GM23338 (cell line): ENCODE measurements around the gene ZNF285. TPM values are rescaled to one million over a fixed set of nuclear protein-coding genes. Genes with fewer than 3 reads are reported as not detected.

ENCODE experiments used
- ATAC-seq: fragments of 200-7000 bp; cut with Tn5 transposase; 3 replicates; pipeline ENCODE4 v1.9.1; 2020
- DNase-seq: peaks from one replicate; pipeline ENCODE4 v3.0.0-alpha.2; 2015; ENCODE audit warnings: low spot score
- H2AFZ ChIP-seq: fragments of 200-600 bp; sonication (generic); 2 replicates; pipeline ENCODE4 v1.8.0; 2016; ENCODE audit warnings: antibody characterized with exemption, mild to moderate bottlenecking, moderate library complexity
- H3F3A ChIP-seq: fragments of 200-600 bp; sonication (generic); replicated peaks from 2 replicates; pipeline ENCODE4 v1.8.0; 2017; ENCODE audit warnings: antibody characterized with exemption, mixed run types, low read depth
- H3K27ac ChIP-seq: fragments of 200-600 bp; sonication (generic); 2 replicates; pipeline ENCODE4 v1.6.1; 2016; ENCODE audit warnings: low read depth
- H3K27me3 ChIP-seq: fragments of 200-600 bp; sonication (generic); 2 replicates; pipeline ENCODE4 v1.8.0; 2016; ENCODE audit warnings: mild to moderate bottlenecking, mixed run types, moderate library complexity; ENCODE audit not compliant: insufficient read depth
- H3K36me3 ChIP-seq: fragments of 200-600 bp; sonication (generic); 2 replicates; pipeline ENCODE4 v1.8.0; 2016; ENCODE audit warnings: mild to moderate bottlenecking; ENCODE audit not compliant: insufficient read depth
- H3K4me1 ChIP-seq: fragments of 200-600 bp; sonication (generic); 2 replicates; pipeline ENCODE4 v1.8.0; 2016; ENCODE audit warnings: mild to moderate bottlenecking, moderate library complexity; ENCODE audit not compliant: insufficient read depth
- H3K4me2 ChIP-seq: fragments of 200-600 bp; sonication (generic); 2 replicates; pipeline ENCODE4 v1.7.1; 2017; ENCODE audit warnings: mixed run types
- H3K4me3 ChIP-seq: fragments of 200-600 bp; sonication (generic); 2 replicates; pipeline ENCODE4 v1.6.1; 2016; ENCODE audit warnings: mixed run types
- H3K79me2 ChIP-seq: fragments of 200-600 bp; sonication (generic); replicated peaks from 2 replicates; pipeline ENCODE4 v1.8.0; 2017; ENCODE audit warnings: mild to moderate bottlenecking; ENCODE audit not compliant: insufficient read depth
- H3K9me2 ChIP-seq: fragments of 200-600 bp; sonication (generic); 2 replicates; pipeline ENCODE4 v1.8.0; 2017; ENCODE audit not compliant: insufficient read depth
- H4K20me1 ChIP-seq: fragments of 200-600 bp; sonication (generic); replicated peaks from 2 replicates; pipeline ENCODE4 v1.8.0; 2017; ENCODE audit warnings: mild to moderate bottlenecking; ENCODE audit not compliant: insufficient read depth
- H3K27ac Mint-ChIP-seq: 2 replicates; pipeline ENCODE4 v1.8.0; 2020; ENCODE audit warnings: inconsistent platforms, mild to moderate bottlenecking, moderate library complexity, mixed read lengths
- H3K27me3 Mint-ChIP-seq: 3 replicates; pipeline ENCODE4 v1.8.0; 2022; ENCODE audit warnings: low read depth, mild to moderate bottlenecking, moderate library complexity, mixed read lengths, inconsistent platforms; ENCODE audit not compliant: insufficient read depth, poor library complexity
- H3K36me3 Mint-ChIP-seq: 3 replicates; pipeline ENCODE4 v1.8.0; 2021; ENCODE audit warnings: low read depth, mild to moderate bottlenecking, inconsistent platforms, moderate library complexity, mixed read lengths
- H3K4me1 Mint-ChIP-seq: 3 replicates; pipeline ENCODE4 v1.8.0; 2020; ENCODE audit warnings: mild to moderate bottlenecking, inconsistent platforms, mixed read lengths
- H3K4me3 Mint-ChIP-seq: 3 replicates; pipeline ENCODE4 v1.8.0; 2021; ENCODE audit warnings: moderate library complexity, mild to moderate bottlenecking, inconsistent platforms, mixed read lengths
- H3K9me3 Mint-ChIP-seq: 3 replicates; pipeline ENCODE4 v1.8.0; 2020; ENCODE audit warnings: moderate library complexity, mild to moderate bottlenecking, inconsistent platforms, mixed read lengths
- CREB1 ChIP-seq: fragments of 250-450 bp; sonication (Bioruptor Pico); IDR thresholded peaks from 2 replicates; pipeline ENCODE4 v1.5.0; 2020; ENCODE audit warnings: low read depth, mild to moderate bottlenecking, moderate library complexity
- EZH2 ChIP-seq: fragments of 200-600 bp; sonication (generic); IDR thresholded peaks from one replicate; pipeline ENCODE4 v1.8.0; 2017; ENCODE audit warnings: antibody characterized with exemption, mild to moderate bottlenecking, low read depth; ENCODE audit not compliant: unreplicated experiment
- EZH2phosphoT487 ChIP-seq: fragments of 200-600 bp; sonication (generic); IDR thresholded peaks from one replicate; pipeline ENCODE4 v1.8.1; 2018; ENCODE audit warnings: antibody characterized with exemption; ENCODE audit not compliant: unreplicated experiment
- JUNB ChIP-seq: IDR thresholded peaks from one replicate; pipeline ENCODE4 v1.6.1; 2016; ENCODE audit warnings: antibody characterized with exemption; ENCODE audit not compliant: unreplicated experiment
- NANOG ChIP-seq: IDR thresholded peaks from 2 replicates; pipeline ENCODE4 v1.6.1; 2016; ENCODE audit warnings: antibody characterized with exemption, borderline replicate concordance
- POLR2AphosphoS5 ChIP-seq: IDR thresholded peaks from 2 replicates; pipeline ENCODE4 v1.6.1; 2016; ENCODE audit warnings: antibody characterized with exemption, low read depth
- STAT1 ChIP-seq: IDR thresholded peaks from one replicate; pipeline ENCODE4 v1.6.1; 2016; ENCODE audit warnings: antibody characterized with exemption; ENCODE audit not compliant: unreplicated experiment
- ZNF114 ChIP-seq: fragments of 250-450 bp; sonication (Bioruptor Pico); IDR thresholded peaks from 2 replicates; pipeline ENCODE4 v1.5.0; 2020; ENCODE audit warnings: mild to moderate bottlenecking, moderate library complexity
- ZNF331 ChIP-seq: fragments of 250-450 bp; sonication (Bioruptor Pico); IDR thresholded peaks from 2 replicates; pipeline ENCODE4 v1.5.0; 2020; ENCODE audit warnings: low read depth, mild to moderate bottlenecking, moderate library complexity
- polyA plus RNA-seq: library from polyadenylated mRNA; unstranded; fragments of >200 nt; fragmentation: Nextera tagmentation; extraction: Ambion mirVana; gene quantifications from 2 replicates; pipeline ENCODE4 v1.2.1, GENCODE V29; 2016
- total RNA-seq: library from RNA; depleted of rRNA; stranded (reverse); fragments of >200 nt; shearing (Covaris generic); gene quantifications from 2 replicates; pipeline ENCODE4 v1.2.3, GENCODE V29; 2014
- TF ChIP-seq, protein P1 (sequence below), 2 experiments: fragments of 200-600 bp in 1 of 2; sonication (generic) in 1 of 2; conservative IDR thresholded peaks; 2 replicates each; pipeline versions ENCODE4 v1.5.1 to v1.6.1; 2016 to 2017; ENCODE audit warnings: antibody characterized with exemption in 2 of 2, low read depth in 2 of 2, mild to moderate bottlenecking in 2 of 2, moderate library complexity in 1 of 2
- TF ChIP-seq, protein P2 (sequence below): IDR thresholded peaks from one replicate; pipeline ENCODE4 v1.6.1; 2018; ENCODE audit warnings: antibody characterized with exemption; ENCODE audit not compliant: unreplicated experiment
- TF ChIP-seq, protein P3 (sequence below): fragments of 250-450 bp; sonication (Bioruptor Pico); IDR thresholded peaks from 2 replicates; pipeline ENCODE4 v1.5.0; 2020; ENCODE audit warnings: mild to moderate bottlenecking, moderate library complexity
- TF ChIP-seq, protein P4 (sequence below): IDR thresholded peaks from 2 replicates; pipeline ENCODE4 v1.6.1; 2016; ENCODE audit warnings: antibody characterized with exemption

ZNF285 gene
- total and polyA plus RNA-seq, 2 experiments from 2014 or later: 1.7 to 3.4 TPM

DNA sequence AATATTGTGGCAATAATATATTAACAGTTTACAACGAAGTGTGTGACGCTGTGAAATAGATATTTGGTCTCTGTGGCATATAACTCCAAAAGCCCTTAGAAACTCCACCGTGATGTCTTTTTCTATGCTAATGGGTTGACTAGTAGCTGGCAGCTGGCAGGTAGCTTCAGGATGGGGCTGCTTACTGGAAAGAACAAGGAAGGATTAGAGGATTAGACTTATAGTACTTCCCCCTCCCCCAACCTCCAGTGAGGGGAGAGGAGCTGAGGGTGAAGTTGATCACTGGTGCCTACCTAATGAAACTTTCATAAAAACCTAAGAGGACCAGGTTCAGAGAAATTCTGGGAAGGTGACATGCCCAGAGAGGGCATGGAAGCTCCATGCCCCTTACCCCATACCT is 37.0 kb upstream of the ZNF285 start:
- Mint-ChIP-seq H3K36me3 (peaks cover 88% of the 10 kb centered on the region), H3K4me3 (no peak overlapping the region), H3K9me3 (peaks cover 47% of the 10 kb centered on the region), H3K27me3 (no peaks in the 10 kb centered on the region), H3K27ac (no peak overlapping the region), H3K4me1 (no peaks in the 10 kb centered on the region)
- Histone ChIP-seq H3K9me2 (0 out of 2 replicates have a peak, but pooled peaks cover 5% of the 10 kb centered on the region), H3K27me3 (no peaks in the 10 kb centered on the region), H3K4me3 (no peak overlapping the region), H2AFZ (no peak overlapping the region), H3F3A (no peaks in the 10 kb centered on the region), H3K4me2 (no peak overlapping the region), H3K79me2 (no peaks in the 10 kb centered on the region), H3K4me1 (no peaks in the 10 kb centered on the region), H3K36me3 (peaks cover 7% of the 10 kb centered on the region; the same call in 1 of the 2 replicates), H3K27ac (no peak overlapping the region), H4K20me1 (0 out of 2 replicates have a peak, but pooled peaks cover 3% of the 10 kb centered on the region)
- ATAC-seq (no peak), DNase-seq (no peak)
- TF ChIP-seq, protein P1, sequence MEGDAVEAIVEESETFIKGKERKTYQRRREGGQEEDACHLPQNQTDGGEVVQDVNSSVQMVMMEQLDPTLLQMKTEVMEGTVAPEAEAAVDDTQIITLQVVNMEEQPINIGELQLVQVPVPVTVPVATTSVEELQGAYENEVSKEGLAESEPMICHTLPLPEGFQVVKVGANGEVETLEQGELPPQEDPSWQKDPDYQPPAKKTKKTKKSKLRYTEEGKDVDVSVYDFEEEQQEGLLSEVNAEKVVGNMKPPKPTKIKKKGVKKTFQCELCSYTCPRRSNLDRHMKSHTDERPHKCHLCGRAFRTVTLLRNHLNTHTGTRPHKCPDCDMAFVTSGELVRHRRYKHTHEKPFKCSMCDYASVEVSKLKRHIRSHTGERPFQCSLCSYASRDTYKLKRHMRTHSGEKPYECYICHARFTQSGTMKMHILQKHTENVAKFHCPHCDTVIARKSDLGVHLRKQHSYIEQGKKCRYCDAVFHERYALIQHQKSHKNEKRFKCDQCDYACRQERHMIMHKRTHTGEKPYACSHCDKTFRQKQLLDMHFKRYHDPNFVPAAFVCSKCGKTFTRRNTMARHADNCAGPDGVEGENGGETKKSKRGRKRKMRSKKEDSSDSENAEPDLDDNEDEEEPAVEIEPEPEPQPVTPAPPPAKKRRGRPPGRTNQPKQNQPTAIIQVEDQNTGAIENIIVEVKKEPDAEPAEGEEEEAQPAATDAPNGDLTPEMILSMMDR (conservative IDR thresholded peaks at IDR 0.05; ENCODE audit: low read depth in 2 of 2): no peak
- no peak for TF ChIP-seq ZNF114 (CRISPR knock-in tag)
- TF ChIP-seq NANOG: no peak
- no peak for TF ChIP-seq EZH2
- TF ChIP-seq ZNF331 (CRISPR knock-in tag): no peak
- TF ChIP-seq, protein P2, sequence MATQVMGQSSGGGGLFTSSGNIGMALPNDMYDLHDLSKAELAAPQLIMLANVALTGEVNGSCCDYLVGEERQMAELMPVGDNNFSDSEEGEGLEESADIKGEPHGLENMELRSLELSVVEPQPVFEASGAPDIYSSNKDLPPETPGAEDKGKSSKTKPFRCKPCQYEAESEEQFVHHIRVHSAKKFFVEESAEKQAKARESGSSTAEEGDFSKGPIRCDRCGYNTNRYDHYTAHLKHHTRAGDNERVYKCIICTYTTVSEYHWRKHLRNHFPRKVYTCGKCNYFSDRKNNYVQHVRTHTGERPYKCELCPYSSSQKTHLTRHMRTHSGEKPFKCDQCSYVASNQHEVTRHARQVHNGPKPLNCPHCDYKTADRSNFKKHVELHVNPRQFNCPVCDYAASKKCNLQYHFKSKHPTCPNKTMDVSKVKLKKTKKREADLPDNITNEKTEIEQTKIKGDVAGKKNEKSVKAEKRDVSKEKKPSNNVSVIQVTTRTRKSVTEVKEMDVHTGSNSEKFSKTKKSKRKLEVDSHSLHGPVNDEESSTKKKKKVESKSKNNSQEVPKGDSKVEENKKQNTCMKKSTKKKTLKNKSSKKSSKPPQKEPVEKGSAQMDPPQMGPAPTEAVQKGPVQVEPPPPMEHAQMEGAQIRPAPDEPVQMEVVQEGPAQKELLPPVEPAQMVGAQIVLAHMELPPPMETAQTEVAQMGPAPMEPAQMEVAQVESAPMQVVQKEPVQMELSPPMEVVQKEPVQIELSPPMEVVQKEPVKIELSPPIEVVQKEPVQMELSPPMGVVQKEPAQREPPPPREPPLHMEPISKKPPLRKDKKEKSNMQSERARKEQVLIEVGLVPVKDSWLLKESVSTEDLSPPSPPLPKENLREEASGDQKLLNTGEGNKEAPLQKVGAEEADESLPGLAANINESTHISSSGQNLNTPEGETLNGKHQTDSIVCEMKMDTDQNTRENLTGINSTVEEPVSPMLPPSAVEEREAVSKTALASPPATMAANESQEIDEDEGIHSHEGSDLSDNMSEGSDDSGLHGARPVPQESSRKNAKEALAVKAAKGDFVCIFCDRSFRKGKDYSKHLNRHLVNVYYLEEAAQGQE: no peak
- no peak for TF ChIP-seq EZH2phosphoT487
- TF ChIP-seq, protein P3, sequence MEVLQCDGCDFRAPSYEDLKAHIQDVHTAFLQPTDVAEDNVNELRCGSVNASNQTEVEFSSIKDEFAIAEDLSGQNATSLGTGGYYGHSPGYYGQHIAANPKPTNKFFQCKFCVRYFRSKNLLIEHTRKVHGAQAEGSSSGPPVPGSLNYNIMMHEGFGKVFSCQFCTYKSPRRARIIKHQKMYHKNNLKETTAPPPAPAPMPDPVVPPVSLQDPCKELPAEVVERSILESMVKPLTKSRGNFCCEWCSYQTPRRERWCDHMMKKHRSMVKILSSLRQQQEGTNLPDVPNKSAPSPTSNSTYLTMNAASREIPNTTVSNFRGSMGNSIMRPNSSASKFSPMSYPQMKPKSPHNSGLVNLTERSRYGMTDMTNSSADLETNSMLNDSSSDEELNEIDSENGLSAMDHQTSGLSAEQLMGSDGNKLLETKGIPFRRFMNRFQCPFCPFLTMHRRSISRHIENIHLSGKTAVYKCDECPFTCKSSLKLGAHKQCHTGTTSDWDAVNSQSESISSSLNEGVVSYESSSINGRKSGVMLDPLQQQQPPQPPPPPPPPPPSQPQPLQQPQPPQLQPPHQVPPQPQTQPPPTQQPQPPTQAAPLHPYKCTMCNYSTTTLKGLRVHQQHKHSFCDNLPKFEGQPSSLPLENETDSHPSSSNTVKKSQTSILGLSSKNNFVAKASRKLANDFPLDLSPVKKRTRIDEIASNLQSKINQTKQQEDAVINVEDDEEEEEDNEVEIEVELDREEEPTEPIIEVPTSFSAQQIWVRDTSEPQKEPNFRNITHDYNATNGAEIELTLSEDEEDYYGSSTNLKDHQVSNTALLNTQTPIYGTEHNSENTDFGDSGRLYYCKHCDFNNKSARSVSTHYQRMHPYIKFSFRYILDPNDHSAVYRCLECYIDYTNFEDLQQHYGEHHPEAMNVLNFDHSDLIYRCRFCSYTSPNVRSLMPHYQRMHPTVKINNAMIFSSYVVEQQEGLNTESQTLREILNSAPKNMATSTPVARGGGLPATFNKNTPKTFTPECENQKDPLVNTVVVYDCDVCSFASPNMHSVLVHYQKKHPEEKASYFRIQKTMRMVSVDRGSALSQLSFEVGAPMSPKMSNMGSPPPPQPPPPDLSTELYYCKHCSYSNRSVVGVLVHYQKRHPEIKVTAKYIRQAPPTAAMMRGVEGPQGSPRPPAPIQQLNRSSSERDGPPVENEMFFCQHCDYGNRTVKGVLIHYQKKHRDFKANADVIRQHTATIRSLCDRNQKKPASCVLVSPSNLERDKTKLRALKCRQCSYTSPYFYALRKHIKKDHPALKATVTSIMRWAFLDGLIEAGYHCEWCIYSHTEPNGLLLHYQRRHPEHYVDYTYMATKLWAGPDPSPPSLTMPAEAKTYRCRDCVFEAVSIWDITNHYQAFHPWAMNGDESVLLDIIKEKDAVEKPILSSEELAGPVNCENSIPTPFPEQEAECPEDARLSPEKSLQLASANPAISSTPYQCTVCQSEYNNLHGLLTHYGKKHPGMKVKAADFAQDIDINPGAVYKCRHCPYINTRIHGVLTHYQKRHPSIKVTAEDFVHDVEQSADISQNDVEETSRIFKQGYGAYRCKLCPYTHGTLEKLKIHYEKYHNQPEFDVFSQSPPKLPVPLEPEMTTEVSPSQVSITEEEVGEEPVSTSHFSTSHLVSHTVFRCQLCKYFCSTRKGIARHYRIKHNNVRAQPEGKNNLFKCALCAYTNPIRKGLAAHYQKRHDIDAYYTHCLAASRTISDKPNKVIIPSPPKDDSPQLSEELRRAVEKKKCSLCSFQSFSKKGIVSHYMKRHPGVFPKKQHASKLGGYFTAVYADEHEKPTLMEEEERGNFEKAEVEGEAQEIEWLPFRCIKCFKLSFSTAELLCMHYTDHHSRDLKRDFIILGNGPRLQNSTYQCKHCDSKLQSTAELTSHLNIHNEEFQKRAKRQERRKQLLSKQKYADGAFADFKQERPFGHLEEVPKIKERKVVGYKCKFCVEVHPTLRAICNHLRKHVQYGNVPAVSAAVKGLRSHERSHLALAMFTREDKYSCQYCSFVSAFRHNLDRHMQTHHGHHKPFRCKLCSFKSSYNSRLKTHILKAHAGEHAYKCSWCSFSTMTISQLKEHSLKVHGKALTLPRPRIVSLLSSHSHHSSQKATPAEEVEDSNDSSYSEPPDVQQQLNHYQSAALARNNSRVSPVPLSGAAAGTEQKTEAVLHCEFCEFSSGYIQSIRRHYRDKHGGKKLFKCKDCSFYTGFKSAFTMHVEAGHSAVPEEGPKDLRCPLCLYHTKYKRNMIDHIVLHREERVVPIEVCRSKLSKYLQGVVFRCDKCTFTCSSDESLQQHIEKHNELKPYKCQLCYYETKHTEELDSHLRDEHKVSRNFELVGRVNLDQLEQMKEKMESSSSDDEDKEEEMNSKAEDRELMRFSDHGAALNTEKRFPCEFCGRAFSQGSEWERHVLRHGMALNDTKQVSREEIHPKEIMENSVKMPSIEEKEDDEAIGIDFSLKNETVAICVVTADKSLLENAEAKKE (CRISPR knock-in tag): no peak
- no peak for TF ChIP-seq POLR2AphosphoS5
- TF ChIP-seq JUNB: no peak
- TF ChIP-seq, protein P4, sequence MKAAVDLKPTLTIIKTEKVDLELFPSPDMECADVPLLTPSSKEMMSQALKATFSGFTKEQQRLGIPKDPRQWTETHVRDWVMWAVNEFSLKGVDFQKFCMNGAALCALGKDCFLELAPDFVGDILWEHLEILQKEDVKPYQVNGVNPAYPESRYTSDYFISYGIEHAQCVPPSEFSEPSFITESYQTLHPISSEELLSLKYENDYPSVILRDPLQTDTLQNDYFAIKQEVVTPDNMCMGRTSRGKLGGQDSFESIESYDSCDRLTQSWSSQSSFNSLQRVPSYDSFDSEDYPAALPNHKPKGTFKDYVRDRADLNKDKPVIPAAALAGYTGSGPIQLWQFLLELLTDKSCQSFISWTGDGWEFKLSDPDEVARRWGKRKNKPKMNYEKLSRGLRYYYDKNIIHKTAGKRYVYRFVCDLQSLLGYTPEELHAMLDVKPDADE: no peak
- no peak for TF ChIP-seq CREB1 (CRISPR knock-in tag)
- TF ChIP-seq STAT1: no peak
